DMS 273 (cell line): ENCODE results near the gene MARCKS.
"Not testable (repeated sequence)": the region's sequence is repeated elsewhere in the genome, so short reads cannot be mapped to it uniquely, and the experiment has no call there.

Experiments used
- DNase-seq: peaks from one replicate; lab custom pipeline; 2025; ENCODE audit not compliant: unreplicated experiment; lab: John Stamatoyannopoulos, UW

Gene MARCKS

DNA sequence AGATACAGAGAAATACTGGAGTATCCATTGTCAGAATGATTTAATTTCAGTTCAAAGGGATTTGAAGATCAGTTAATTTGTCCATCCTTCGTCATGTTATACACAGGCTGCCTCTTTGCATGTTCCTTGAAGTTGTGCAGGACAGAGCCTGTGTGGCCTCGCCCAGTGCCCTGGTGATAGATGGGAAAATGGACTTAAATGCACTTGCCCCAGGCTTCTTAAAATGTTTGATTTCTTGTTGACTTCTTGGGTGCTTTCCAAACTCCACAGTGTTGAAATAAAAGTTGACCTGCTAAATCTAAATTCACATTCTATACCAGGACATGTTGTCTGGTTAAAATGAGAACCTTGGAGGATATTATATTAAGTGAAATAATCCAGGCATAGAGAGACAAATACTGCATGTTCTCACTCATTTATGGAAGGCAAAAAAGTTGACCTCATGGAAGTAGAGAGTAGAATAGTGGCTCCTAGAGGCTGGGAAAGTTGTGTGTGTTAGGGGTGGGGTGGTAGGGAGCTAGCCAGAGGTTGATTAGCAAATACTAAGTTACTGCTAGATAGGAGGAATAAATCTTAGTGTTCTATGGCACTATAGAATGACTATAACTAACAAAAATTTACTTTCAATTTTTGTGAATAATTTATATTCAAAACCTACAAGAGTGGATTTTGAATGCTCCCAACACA is 25.3 kb downstream of the MARCKS start:
- DNase-seq: no peak

DNA sequence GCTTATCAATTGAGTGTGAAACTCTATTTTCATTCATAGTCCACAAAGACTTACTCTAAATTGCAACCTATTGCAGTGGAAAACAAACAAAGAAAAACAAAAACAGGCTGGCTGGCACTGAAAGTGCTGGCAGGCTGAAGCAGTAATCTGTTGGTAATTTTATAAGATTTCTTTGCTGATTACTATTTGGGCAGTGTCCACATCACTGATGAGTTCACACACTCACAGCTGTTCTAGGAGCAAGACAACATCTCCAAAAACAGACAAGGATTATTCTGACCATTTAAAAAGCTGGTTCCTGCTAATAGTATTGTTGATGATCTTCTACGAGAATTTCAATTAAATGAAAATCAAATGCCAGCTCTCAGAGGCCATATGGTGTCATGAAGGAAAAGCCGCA is 26.9 kb downstream of the MARCKS start:
- no peak for DNase-seq

DNA sequence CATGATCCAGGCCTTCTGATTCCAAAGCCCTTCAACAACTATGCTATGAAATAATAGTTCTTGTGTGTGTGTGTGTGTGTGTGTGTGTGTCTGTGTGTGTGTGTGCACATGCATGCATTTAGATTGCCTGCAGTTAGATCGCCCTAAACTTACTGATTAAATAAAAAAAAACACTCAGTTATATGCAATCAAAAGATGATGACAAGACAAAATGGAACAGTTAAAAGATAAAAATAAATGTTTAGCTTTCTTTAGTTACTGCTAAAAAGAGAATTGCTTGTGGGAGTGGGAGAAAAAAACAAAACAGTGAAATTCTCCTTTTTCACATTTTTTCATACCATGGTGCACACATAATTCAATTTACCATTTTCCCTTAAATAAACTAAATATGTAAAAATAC is 29.4 kb downstream of the MARCKS start:
- no peak for DNase-seq

DNA sequence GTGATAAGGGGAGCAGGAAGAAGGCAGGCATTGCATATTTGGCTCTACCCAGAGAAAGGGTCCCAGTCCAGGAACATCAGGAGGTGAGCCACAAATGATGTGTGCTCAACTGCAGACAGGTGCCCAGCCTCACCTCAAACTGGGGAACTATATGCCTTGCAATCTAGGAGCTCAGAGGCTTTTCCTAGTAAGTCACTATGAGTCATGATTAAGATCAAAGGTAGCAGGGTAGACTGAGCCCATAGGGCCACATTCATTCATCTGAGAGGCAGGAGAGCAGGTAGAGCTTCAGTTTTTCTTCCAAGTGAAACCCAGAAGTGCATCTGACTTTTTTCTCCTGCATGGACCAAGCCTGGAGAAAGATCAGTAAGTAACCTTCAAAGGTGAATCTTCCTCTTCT is 31.3 kb downstream of the MARCKS start:
- no peak for DNase-seq

DNA sequence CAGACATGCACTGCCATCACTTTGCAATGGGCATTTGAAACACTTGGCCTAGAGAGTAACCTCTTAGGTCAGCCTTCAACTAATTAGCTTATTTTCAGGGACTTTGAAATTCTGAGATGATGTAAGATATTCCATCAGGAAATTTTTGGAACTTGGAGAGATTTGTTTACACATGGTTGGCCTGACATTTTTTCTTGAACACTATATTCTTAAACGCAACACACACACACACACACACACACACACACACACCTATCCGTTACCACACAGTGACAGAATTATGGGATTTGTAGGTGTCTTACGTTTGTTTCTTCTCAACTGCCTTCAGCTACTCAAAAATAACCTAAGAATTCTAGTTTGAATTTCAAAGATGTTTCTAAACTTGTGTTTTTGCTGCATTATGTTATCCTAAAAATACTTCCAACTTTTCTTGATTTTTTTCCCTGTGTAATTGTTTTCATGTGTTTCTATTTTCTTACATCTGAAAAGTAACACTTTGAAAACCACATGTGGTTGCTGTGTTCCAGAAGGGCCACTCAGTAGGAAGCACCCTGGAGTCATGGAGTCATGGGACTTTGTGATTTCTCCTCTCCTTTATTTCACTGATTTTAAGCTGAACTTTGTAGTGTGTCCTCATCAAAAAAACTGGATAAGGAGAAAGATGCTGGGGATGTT is 31.9 kb downstream of the MARCKS start:
- DNase-seq: no peak

DNA sequence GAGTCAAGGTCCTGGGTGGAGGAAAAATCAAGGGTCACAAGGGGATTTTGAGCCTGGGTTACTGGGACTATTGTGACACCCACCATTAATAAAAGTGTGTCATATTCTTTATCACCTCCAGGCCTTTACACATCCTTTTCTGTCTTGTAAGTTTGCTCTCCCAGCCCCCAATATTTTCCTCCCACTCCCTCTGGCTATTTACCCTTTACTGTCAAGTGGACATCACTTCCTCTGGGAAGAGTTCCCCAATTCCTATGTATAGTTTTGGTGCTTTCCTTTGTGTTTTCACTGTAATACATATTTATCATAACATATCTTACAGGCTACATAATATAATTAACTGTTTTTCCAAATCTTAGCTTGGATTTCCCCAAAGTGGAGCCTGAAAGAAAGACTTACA is 36.3 kb downstream of the MARCKS start:
- DNase-seq: no peak

DNA sequence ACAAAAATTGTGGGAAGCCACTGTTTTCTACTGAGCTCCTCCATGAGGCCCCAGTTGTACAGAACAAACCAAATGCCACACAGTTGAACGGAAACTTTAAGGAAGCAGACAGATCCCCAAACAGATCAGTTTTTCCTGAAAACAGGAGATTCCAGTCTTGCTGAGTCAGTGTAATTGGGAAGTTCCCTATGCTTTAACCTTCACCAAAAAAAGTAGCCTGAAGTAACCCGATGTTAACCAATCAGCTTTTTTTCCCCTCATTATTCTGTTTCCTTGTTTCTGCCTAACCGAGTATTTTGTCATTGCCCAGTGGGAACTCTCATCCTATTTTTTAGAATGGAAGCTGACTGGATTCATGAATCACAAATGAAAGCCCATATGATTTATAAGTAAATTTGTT is 36.7 kb downstream of the MARCKS start:
- no peak for DNase-seq

DNA sequence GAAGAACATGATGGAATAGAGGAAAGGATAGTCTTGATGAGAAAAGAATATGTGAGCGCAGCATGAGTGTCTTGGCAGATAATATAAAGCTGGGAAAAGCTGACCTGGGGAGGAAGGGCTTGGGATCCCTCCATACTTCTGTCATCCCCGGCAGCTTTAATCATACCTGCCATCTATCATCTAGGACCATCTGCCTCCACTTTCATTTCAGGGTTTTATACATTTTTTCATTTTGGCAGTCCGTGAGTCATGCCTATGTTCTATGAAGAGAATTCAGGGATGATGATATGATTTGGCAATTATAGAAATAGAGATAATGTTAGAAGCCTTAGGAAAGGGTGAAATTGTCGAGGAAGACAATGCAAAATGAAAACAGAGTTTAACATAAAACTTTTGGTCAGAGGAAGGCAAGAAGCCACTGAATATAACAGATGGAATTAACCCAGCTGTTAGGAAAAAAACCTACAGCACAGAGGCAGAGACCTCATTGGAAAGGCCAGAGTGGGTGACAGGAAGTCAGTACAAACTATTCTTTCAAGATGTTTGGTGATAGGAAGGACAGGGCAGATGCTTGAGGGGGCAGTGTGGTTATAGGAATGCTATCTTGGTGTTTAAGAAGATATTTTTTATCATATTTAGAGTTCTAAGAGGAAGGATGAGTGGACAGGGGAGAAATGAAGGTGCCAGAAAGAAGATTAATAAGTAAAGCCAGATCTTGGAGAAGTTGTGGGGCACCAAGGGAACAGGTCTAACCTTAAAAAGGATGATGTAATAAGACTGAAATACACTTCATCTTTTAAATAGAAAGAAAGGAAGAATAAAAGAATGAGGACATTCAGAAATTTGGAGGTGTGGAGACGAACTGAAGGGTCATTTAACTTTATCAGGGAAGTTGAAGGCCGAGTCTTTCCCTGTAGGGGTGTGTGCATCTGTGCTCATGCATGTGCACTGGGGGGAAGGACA is 37.8 kb downstream of the MARCKS start:
- DNase-seq: no peak

DNA sequence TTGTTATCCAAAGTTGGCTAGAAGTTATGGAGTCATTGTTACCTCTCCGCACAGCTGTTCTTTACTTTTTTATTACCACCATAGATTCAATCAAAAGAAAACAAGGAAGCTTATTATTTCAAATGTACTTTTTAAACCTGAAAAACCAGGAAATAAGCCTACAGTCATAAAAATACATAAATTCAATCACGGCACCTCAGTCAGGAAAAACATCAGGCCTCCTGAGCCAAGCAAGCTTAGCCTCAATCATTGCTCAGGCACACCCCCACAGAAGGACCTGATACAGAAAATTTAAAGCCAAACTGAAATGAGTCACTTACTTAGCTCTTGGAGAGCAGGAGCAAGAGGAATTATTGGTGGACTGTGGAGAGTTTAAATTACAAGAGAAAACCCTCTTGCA is 44.3 kb downstream of the MARCKS start:
- no peak for DNase-seq

DNA sequence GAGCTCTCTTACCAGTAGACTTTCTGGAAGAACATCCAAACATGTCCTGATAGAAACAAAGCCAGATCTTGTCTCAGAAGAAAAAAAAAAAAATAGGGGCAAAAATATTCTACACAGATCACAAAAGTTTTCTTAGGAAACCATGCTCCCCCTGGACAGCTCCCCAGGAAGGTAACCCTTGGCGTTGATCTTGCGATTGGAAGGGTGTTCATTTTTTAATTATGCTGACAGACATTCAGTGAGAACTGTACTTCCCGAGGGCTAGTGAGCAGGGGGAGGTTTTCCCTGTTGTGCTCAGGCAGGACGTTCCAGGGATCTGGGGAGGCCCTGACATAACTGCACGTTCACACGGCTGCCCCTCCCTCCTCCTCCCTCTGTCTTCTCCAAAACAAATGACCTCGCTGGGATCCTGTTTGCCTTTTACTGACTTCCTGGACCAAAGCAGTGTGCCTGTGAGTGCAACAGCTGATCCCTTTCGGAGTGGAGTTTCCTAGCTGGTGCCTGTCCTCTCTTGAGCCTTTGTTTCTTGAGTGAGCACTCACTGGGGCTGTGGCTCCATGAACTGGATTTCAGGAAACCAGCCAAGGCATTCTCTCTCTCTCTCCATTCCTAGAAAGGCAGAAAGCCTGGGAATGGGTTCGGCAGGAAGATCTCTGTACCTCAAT is 46.7 kb downstream of the MARCKS start:
- no peak for DNase-seq

DNA sequence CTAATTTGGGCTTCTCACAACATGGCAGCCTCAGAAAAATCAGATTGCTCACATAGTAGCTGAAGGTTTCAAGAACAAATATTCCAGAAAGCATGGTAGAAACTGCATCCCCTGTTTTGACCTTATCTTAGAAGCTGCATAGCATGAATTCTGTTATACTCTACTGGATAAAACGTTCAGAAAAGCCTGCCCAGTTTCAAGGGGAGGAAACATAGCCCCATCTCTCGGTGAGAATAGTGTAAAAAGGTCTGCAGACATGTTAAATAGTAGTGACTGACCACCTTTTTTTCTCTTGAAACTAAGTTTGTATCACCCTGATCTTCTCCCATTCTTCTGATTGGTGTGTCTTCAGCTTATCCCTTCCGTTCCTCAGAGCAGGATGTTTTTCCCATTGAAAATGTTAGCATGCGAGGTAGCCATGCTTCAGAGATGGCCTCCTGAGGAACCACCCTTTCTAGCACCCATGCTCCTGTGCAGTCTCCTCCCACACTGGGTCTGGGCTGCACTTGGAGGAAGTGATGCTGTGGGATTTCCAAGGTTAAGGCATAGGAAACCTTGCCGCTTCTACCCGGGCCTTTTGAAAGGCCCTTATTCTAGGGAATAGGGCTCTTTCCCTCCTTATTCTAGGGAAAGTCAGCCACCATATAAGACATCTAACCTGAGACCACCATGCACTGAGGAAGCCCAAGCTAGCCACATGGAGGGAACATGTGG is 50.1 kb downstream of the MARCKS start:
- no peak for DNase-seq

DNA sequence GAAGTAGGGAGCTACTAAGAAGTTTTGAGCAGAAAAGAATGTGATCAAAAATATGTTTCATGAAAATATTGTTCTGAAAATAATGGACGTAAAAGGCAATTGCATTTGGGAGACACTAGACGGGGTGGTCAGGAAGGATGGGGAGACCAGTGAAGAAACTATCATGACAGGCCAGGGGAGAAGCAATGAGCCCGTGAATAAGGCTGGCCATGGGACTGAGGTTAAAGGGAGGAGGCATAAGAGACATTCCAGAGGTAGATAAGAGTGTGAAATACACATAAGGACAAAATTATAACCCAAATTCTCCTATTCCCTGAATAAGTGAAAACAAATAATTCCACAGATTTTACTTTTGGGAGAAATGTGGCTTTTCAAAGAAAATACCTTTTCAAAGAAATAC is 51.7 kb downstream of the MARCKS start:
- no peak for DNase-seq

DNA sequence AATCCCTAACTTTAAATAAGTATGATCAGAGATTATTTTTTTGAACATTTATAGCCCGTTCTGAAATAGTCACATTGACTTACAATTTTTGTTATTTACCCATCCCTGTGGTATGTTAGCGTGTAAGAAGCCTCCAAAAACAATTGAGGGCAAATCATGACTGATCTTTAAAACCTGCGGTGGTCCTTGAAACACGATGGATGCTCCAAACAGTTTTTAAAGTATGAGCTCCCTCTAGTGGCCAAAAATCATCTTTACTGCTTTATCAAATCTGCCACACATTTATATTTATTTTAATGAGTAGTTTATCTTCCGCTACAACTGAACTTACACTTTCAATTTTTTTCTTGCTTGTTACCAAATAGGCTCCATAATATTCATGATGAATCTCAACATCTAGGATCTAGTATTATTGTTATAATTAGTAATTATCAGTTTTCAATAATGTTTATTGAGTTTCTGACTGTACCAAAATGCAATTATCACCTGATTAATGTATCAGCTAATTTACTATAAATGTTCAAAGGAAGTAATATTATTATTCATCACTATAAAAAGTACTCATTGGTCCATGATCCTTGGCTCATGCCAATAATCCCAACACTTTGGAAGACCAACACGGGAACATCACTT is 52.2 kb downstream of the MARCKS start:
- DNase-seq: peak; percentile 89

DNA sequence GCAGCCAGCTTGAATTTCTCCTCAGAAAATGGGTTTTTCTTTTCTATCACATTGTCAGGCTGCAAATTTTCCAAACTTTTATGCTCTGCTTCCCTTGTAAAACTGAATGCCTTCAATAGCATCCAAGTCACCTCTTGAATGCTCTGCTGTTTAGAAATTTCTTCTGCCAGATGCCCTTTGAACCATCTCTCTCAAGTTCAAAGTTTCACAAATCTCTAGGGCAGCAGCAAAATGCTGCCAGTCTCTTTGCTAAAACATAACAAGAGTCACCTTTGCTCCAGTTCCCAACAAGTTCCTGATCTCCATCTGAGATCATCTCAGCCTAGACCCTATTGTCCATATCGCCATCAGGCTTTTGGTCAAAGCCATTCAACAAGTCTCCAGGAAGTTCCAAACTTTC is 53.1 kb downstream of the MARCKS start:
- not testable (repeated sequence) for DNase-seq
